HCT116 (cell line): ENCODE measurements around the gene PWWP2B. TPM values are rescaled to one million over a fixed set of nuclear protein-coding genes. Genes with fewer than 3 reads are reported as not detected.

Experiments
- ELF1 ChIP-seq: IDR thresholded peaks from 2 replicates; pipeline ENCODE4 v1.6.1; 2012; ENCODE audit warnings: low read depth, borderline replicate concordance
- EZH2 ChIP-seq: fragments of 200-600 bp; sonication (generic); IDR thresholded peaks from 2 replicates; pipeline ENCODE4 v1.6.1; 2017; ENCODE audit warnings: antibody characterized with exemption, mixed run types
- YY1 ChIP-seq: IDR thresholded peaks from 2 replicates; pipeline ENCODE4 v1.6.1; 2011; ENCODE audit warnings: low read length, low read depth, moderate library complexity, mild to moderate bottlenecking; ENCODE audit not compliant: insufficient replicate concordance; ENCODE audit errors: extremely low read depth
- total RNA-seq: library from RNA; stranded (reverse); gene quantifications from one replicate; pipeline ENCODE4 v1.2.1, GENCODE V29; 2021; ENCODE audit not compliant: unreplicated experiment
- TF ChIP-seq, protein P1 (sequence below): IDR thresholded peaks from 2 replicates; pipeline ENCODE4 v1.6.1; 2012; ENCODE audit warnings: low read depth
- TF ChIP-seq, protein P2 (sequence below), 3 experiments: fragments of 200-600 bp in 1 of 3; sonication (generic) in 1 of 3; IDR thresholded peaks in 2 of 3; conservative IDR thresholded peaks in 1 of 3; 2 replicates each; pipeline ENCODE4 v1.5.1; 2012 to 2017; ENCODE audit warnings: low read depth in 2 of 3, low read length in 2 of 3, antibody characterized with exemption in 1 of 3, borderline replicate concordance in 1 of 3, control low read depth in 1 of 3, mild to moderate bottlenecking in 1 of 3, mixed read lengths in 1 of 3, mixed run types in 1 of 3, moderate library complexity in 1 of 3; ENCODE audit not compliant: insufficient read depth in 1 of 3

PWWP2B gene
- total RNA-seq, 1 experiment from 2014 or later, result 13.9 TPM

DNA sequence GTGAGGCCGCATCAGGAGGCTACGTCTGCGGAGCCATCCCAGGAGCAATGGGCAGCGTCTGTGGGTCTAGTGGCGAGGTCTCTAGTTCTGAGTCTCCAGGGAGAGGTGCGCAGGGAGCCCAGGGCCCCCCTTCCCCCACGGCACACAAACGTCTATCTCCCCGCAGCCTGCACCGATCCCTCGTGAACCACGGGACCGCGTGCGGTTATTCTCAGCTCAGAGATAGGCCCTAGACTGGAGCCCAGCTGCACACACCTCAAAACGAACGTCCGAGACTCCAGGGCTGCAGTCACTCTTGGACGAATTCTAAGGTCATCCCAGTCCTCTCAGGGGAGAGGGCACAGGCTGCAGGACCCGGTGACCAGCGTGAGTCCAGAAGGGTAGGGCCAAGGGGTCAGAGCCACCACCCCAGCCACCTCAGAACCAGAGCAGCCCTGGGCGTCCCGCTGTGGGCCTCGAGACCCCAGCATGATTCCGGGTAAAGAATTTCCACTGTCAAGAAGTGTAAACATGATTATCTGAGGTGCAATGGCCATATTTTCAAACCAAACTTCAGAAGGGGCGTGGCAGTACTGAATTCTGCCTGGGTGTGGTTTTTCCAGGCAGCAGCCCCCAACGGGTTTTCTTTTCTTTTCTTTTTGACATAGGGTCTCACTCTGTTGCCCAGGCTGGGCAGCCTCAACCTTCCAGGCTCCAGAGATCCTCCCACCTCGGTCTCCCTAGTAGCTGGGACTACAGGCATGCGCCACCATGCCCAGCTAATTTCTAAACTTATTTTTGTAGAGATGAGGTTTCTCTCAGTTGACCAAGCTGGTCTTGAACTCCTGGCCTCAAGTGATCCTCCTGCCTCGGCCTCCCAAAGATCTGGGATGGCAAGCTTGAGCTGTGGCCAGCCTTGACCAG is 57.5 kb downstream of the PWWP2B start (continued):
- TF ChIP-seq, protein P1, sequence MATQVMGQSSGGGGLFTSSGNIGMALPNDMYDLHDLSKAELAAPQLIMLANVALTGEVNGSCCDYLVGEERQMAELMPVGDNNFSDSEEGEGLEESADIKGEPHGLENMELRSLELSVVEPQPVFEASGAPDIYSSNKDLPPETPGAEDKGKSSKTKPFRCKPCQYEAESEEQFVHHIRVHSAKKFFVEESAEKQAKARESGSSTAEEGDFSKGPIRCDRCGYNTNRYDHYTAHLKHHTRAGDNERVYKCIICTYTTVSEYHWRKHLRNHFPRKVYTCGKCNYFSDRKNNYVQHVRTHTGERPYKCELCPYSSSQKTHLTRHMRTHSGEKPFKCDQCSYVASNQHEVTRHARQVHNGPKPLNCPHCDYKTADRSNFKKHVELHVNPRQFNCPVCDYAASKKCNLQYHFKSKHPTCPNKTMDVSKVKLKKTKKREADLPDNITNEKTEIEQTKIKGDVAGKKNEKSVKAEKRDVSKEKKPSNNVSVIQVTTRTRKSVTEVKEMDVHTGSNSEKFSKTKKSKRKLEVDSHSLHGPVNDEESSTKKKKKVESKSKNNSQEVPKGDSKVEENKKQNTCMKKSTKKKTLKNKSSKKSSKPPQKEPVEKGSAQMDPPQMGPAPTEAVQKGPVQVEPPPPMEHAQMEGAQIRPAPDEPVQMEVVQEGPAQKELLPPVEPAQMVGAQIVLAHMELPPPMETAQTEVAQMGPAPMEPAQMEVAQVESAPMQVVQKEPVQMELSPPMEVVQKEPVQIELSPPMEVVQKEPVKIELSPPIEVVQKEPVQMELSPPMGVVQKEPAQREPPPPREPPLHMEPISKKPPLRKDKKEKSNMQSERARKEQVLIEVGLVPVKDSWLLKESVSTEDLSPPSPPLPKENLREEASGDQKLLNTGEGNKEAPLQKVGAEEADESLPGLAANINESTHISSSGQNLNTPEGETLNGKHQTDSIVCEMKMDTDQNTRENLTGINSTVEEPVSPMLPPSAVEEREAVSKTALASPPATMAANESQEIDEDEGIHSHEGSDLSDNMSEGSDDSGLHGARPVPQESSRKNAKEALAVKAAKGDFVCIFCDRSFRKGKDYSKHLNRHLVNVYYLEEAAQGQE, result no peak
- TF ChIP-seq ELF1, result no peak
- no peak for TF ChIP-seq EZH2
- TF ChIP-seq, protein P2, sequence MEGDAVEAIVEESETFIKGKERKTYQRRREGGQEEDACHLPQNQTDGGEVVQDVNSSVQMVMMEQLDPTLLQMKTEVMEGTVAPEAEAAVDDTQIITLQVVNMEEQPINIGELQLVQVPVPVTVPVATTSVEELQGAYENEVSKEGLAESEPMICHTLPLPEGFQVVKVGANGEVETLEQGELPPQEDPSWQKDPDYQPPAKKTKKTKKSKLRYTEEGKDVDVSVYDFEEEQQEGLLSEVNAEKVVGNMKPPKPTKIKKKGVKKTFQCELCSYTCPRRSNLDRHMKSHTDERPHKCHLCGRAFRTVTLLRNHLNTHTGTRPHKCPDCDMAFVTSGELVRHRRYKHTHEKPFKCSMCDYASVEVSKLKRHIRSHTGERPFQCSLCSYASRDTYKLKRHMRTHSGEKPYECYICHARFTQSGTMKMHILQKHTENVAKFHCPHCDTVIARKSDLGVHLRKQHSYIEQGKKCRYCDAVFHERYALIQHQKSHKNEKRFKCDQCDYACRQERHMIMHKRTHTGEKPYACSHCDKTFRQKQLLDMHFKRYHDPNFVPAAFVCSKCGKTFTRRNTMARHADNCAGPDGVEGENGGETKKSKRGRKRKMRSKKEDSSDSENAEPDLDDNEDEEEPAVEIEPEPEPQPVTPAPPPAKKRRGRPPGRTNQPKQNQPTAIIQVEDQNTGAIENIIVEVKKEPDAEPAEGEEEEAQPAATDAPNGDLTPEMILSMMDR (IDR thresholded peaks at IDR 0.05 in 2 of 3, conservative IDR thresholded peaks at IDR 0.05 in 1 of 3; ENCODE audit: borderline replicate concordance in 1 of 3, insufficient read depth in 1 of 3, low read depth in 2 of 3, low read length in 2 of 3), result no peak
- no peak for TF ChIP-seq YY1
- TF ChIP-seq, all 23 proteins: peak for 0
